HL-60/S4 treated with retinoic acid at 250 ng/mL for 4 days and 3 days (cell line): ENCODE measurements around the gene POLA2.
"Not testable (repeated sequence)": the region's sequence is repeated elsewhere in the genome, so short reads cannot be mapped to it uniquely, and the experiment has no call there.

ENCODE experiments used
- in situ Hi-C: fragments of 300-500 bp; cut with MboI; formaldehyde crosslinking; loops from 2 replicates; pipeline ENCODE4 v1.7.0; 2022; ENCODE audit warnings: low sequenced_read_pairs

The POLA2 gene

GRCh38 chr11:65329478-65329877, 67.7 kb downstream of the POLA2 start:
- in situ Hi-C loops = no loop called here

GRCh38 chr11:65329944-65330403, 68.2 kb downstream of the POLA2 start:
- in situ Hi-C loops = no loop called here

- in situ Hi-C loops = no loop called here
Observed at GRCh38 chr11:65330544-65330943, 68.8 kb downstream of the POLA2 start.

GRCh38 chr11:65332591-65332990, 70.8 kb downstream of the POLA2 start:
- in situ Hi-C loops = not testable (repeated sequence)

DNA sequence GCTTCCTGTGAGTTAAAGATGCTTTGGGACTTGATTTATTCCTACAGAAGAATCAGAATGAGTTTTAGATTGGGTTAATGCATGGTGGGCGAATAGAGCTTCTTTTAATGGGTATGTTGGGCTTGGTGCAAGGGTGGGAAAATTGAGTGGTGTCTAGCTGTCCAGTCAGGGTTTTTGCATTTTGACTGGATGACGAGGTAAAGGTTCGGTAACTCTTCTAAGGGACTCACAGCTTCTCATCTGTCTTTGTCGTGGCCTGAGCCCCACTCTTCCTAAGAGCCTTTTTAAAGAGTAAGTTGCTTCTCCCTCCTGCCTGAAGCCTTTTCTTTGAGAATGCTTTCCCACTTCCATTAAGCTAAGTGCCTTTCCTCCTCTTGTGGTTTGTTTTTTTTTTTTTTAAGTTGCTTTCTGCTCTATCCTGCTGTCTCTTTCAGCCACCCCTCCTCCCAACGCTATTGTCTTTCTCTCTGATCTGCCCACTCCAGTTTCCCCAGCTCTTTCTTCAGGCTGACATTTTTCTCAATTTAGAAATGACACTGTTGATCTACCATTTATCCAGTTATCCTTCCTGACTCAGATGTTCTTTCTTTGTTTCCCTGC, 73.0 kb downstream of the POLA2 start:
- in situ Hi-C loops = no loop called here

- in situ Hi-C loops = no loop called here
Observed at GRCh38 chr11:65338676-65339075, 76.9 kb downstream of the POLA2 start.

DNA sequence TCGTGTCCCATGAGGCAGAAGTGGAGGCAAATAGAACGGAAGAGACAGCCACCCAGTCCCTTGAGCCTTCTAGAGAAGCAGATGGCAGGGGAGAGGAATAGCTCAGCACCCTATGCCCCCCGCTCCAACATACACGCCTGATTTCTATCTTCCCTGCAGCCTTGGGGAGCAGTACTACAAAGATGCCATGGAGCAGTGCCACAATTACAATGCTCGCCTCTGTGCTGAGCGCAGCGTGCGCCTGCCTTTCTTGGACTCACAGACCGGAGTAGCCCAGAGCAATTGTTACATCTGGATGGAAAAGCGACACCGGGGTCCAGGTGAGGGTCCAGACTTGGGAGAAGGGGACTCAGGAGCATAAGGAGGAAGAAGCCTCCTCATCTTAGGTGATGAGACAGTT, 78.5 kb downstream of the POLA2 start:
- in situ Hi-C loops = no loop called here

GRCh38 chr11:65341856-65342255, 80.1 kb downstream of the POLA2 start:
- in situ Hi-C loops = no loop called here
